Kidney epithelial cell (primary cell): ENCODE data around the gene TOLLIP. TPM values are rescaled to one million over a fixed set of nuclear protein-coding genes. Genes with fewer than 3 reads are reported as not detected.

Experiments used
- DNase-seq: peaks from one replicate; pipeline ENCODE4 v3.0.0-alpha.2; 2010; ENCODE audit warnings: low read depth
- H3K27me3 ChIP-seq: 2 replicates; pipeline ENCODE4 v1.6.0; 2011; ENCODE audit warnings: low read length; ENCODE audit not compliant: control insufficient read depth, insufficient read depth
- H3K36me3 ChIP-seq: 2 replicates; pipeline ENCODE4 v1.5.1; 2011; ENCODE audit warnings: low read length; ENCODE audit not compliant: control insufficient read depth, insufficient read depth
- H3K4me3 ChIP-seq: 2 replicates; pipeline ENCODE4 v1.5.1; 2011; ENCODE audit warnings: low read depth, mild to moderate bottlenecking, control low read depth, low read length
- CTCF ChIP-seq: IDR thresholded peaks from 2 replicates; pipeline ENCODE4 v1.5.1; 2011; ENCODE audit warnings: mild to moderate bottlenecking, moderate library complexity, low read length, control low read depth, inconsistent platforms; ENCODE audit not compliant: insufficient read depth, poor library complexity, severe bottlenecking
- total RNA-seq: library from RNA; depleted of rRNA; stranded (reverse); fragments of >200 nt; gene quantifications from 2 replicates; pipeline ENCODE4 v1.2.3, GENCODE V29; 2015

TOLLIP gene
- total RNA-seq, 1 donor from 2014 or later = 55.3 TPM

- DNase-seq = no peak
- Histone ChIP-seq H3K36me3 (no peaks in the 10 kb centered on the region), H3K4me3 (no peak overlapping the region), H3K27me3 (no peaks in the 10 kb centered on the region)
- TF ChIP-seq CTCF = no peak
Observed at GRCh38 chr11:1278766-1279673, 30.4 kb downstream of the TOLLIP start.

GRCh38 chr11:1277936-1278512 lies 31.4 kb downstream of the TOLLIP start:
- DNase-seq = no peak
- Histone ChIP-seq H3K4me3 (no peak overlapping the region), H3K36me3 (no peaks in the 10 kb centered on the region), H3K27me3 (no peaks in the 10 kb centered on the region)
- no peak for TF ChIP-seq CTCF

- no peak for TF ChIP-seq CTCF
- Histone ChIP-seq H3K36me3 (no peaks in the 10 kb centered on the region), H3K27me3 (no peaks in the 10 kb centered on the region), H3K4me3 (no peak overlapping the region)
- no peak for DNase-seq
Observed at GRCh38 chr11:1276866-1277615, 32.4 kb downstream of the TOLLIP start.

- Histone ChIP-seq H3K36me3 (no peaks in the 10 kb centered on the region), H3K4me3 (no peak overlapping the region), H3K27me3 (no peaks in the 10 kb centered on the region)
- DNase-seq = no peak
- TF ChIP-seq CTCF = no peak
Observed at GRCh38 chr11:1276041-1276790, 33.2 kb downstream of the TOLLIP start.

GRCh38 chr11:1275021-1275420 lies 34.4 kb downstream of the TOLLIP start:
- Histone ChIP-seq H3K4me3 (no peak overlapping the region), H3K36me3 (no peaks in the 10 kb centered on the region), H3K27me3 (no peaks in the 10 kb centered on the region)
- no peak for TF ChIP-seq CTCF
- DNase-seq = no peak
